GM23338 (cell line): ENCODE results near the gene PANK4. TPM values are rescaled to one million over a fixed set of nuclear protein-coding genes. Genes with fewer than 3 reads are reported as not detected.
"Not testable (repeated sequence)": the region's sequence is repeated elsewhere in the genome, so short reads cannot be mapped to it uniquely, and the experiment has no call there.

Source experiments
- ATAC-seq: fragments of 200-7000 bp; cut with Tn5 transposase; 3 replicates; pipeline ENCODE4 v1.9.1; 2020
- DNase-seq: peaks from one replicate; pipeline ENCODE4 v3.0.0-alpha.2; 2015; ENCODE audit warnings: low spot score
- H2AFZ ChIP-seq: fragments of 200-600 bp; sonication (generic); 2 replicates; pipeline ENCODE4 v1.8.0; 2016; ENCODE audit warnings: antibody characterized with exemption, mild to moderate bottlenecking, moderate library complexity
- H3F3A ChIP-seq: fragments of 200-600 bp; sonication (generic); replicated peaks from 2 replicates; pipeline ENCODE4 v1.8.0; 2017; ENCODE audit warnings: antibody characterized with exemption, mixed run types, low read depth
- H3K27ac ChIP-seq: fragments of 200-600 bp; sonication (generic); 2 replicates; pipeline ENCODE4 v1.6.1; 2016; ENCODE audit warnings: low read depth
- H3K27me3 ChIP-seq: fragments of 200-600 bp; sonication (generic); 2 replicates; pipeline ENCODE4 v1.8.0; 2016; ENCODE audit warnings: mild to moderate bottlenecking, mixed run types, moderate library complexity; ENCODE audit not compliant: insufficient read depth
- H3K36me3 ChIP-seq: fragments of 200-600 bp; sonication (generic); 2 replicates; pipeline ENCODE4 v1.8.0; 2016; ENCODE audit warnings: mild to moderate bottlenecking; ENCODE audit not compliant: insufficient read depth
- H3K4me1 ChIP-seq: fragments of 200-600 bp; sonication (generic); 2 replicates; pipeline ENCODE4 v1.8.0; 2016; ENCODE audit warnings: mild to moderate bottlenecking, moderate library complexity; ENCODE audit not compliant: insufficient read depth
- H3K4me2 ChIP-seq: fragments of 200-600 bp; sonication (generic); 2 replicates; pipeline ENCODE4 v1.7.1; 2017; ENCODE audit warnings: mixed run types
- H3K4me3 ChIP-seq: fragments of 200-600 bp; sonication (generic); 2 replicates; pipeline ENCODE4 v1.6.1; 2016; ENCODE audit warnings: mixed run types
- H3K79me2 ChIP-seq: fragments of 200-600 bp; sonication (generic); replicated peaks from 2 replicates; pipeline ENCODE4 v1.8.0; 2017; ENCODE audit warnings: mild to moderate bottlenecking; ENCODE audit not compliant: insufficient read depth
- H3K9me2 ChIP-seq: fragments of 200-600 bp; sonication (generic); 2 replicates; pipeline ENCODE4 v1.8.0; 2017; ENCODE audit not compliant: insufficient read depth
- H4K20me1 ChIP-seq: fragments of 200-600 bp; sonication (generic); replicated peaks from 2 replicates; pipeline ENCODE4 v1.8.0; 2017; ENCODE audit warnings: mild to moderate bottlenecking; ENCODE audit not compliant: insufficient read depth
- H3K27ac Mint-ChIP-seq: 2 replicates; pipeline ENCODE4 v1.8.0; 2020; ENCODE audit warnings: inconsistent platforms, mild to moderate bottlenecking, moderate library complexity, mixed read lengths
- H3K27me3 Mint-ChIP-seq: 3 replicates; pipeline ENCODE4 v1.8.0; 2022; ENCODE audit warnings: low read depth, mild to moderate bottlenecking, moderate library complexity, mixed read lengths, inconsistent platforms; ENCODE audit not compliant: insufficient read depth, poor library complexity
- H3K36me3 Mint-ChIP-seq: 3 replicates; pipeline ENCODE4 v1.8.0; 2021; ENCODE audit warnings: low read depth, mild to moderate bottlenecking, inconsistent platforms, moderate library complexity, mixed read lengths
- H3K4me1 Mint-ChIP-seq: 3 replicates; pipeline ENCODE4 v1.8.0; 2020; ENCODE audit warnings: mild to moderate bottlenecking, inconsistent platforms, mixed read lengths
- H3K4me3 Mint-ChIP-seq: 3 replicates; pipeline ENCODE4 v1.8.0; 2021; ENCODE audit warnings: moderate library complexity, mild to moderate bottlenecking, inconsistent platforms, mixed read lengths
- H3K9me3 Mint-ChIP-seq: 3 replicates; pipeline ENCODE4 v1.8.0; 2020; ENCODE audit warnings: moderate library complexity, mild to moderate bottlenecking, inconsistent platforms, mixed read lengths
- EZH2 ChIP-seq: fragments of 200-600 bp; sonication (generic); IDR thresholded peaks from one replicate; pipeline ENCODE4 v1.8.0; 2017; ENCODE audit warnings: antibody characterized with exemption, mild to moderate bottlenecking, low read depth; ENCODE audit not compliant: unreplicated experiment
- NANOG ChIP-seq: IDR thresholded peaks from 2 replicates; pipeline ENCODE4 v1.6.1; 2016; ENCODE audit warnings: antibody characterized with exemption, borderline replicate concordance
- STAT1 ChIP-seq: IDR thresholded peaks from one replicate; pipeline ENCODE4 v1.6.1; 2016; ENCODE audit warnings: antibody characterized with exemption; ENCODE audit not compliant: unreplicated experiment
- ZNF331 ChIP-seq: fragments of 250-450 bp; sonication (Bioruptor Pico); IDR thresholded peaks from 2 replicates; pipeline ENCODE4 v1.5.0; 2020; ENCODE audit warnings: low read depth, mild to moderate bottlenecking, moderate library complexity
- polyA plus RNA-seq: library from polyadenylated mRNA; unstranded; fragments of >200 nt; fragmentation: Nextera tagmentation; extraction: Ambion mirVana; gene quantifications from 2 replicates; pipeline ENCODE4 v1.2.1, GENCODE V29; 2016
- total RNA-seq: library from RNA; depleted of rRNA; stranded (reverse); fragments of >200 nt; shearing (Covaris generic); gene quantifications from 2 replicates; pipeline ENCODE4 v1.2.3, GENCODE V29; 2014
- TF ChIP-seq, protein P1 (sequence below), 2 experiments: fragments of 200-600 bp in 1 of 2; sonication (generic) in 1 of 2; conservative IDR thresholded peaks; 2 replicates each; pipeline versions ENCODE4 v1.5.1 to v1.6.1; 2016 to 2017; ENCODE audit warnings: antibody characterized with exemption in 2 of 2, low read depth in 2 of 2, mild to moderate bottlenecking in 2 of 2, moderate library complexity in 1 of 2

Gene PANK4
- total and polyA plus RNA-seq, 2 experiments from 2014 or later, result 25.8 to 43.7 TPM

DNA sequence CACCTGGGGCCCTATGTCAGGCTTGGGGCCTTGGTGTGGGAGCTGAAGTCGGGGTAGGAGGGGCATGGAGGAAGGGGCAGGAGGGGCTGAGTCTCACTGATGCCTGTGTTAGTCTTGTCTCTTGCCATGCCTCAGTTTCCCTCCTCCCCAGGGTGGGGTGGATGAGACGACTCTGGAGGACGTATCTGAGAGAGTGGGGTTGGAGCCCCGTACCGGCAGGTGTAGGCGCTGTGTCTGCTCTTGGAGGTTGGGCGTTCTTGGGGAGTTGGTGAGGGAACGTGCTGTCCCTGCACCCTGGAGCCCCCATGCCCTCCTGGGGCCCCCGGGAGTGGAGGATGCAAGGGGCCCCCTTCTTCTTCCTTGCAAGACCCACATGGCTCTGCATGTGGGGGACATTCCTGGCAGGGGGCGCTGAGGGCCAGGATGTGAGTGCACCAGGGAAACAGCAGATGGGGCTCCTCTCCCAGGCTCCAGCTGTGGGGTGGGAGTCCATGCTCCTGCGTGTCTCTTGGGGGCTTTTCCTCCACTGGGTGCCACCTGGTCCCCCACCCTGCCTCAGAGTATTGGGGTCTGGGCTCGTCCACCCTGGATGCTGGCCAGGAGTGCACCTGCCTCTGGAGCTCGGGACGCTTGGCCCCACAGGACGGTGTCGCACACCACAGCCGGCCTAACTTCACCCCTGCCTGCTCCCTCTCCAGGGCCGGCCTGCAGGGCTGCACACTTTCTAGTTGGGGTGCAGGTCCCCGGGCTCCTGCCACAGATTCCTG lies 28.4 kb upstream of the PANK4 start:
- Histone ChIP-seq H3F3A (no peaks in the 10 kb centered on the region), H3K36me3 (no peaks in the 10 kb centered on the region), H4K20me1 (no peaks in the 10 kb centered on the region), H3K4me2 (no peak overlapping the region), H3K4me3 (no peak overlapping the region), H3K4me1 (no peaks in the 10 kb centered on the region), H3K27me3 (no peaks in the 10 kb centered on the region), H3K79me2 (no peaks in the 10 kb centered on the region), H2AFZ (no peak overlapping the region), H3K9me2 (no peaks in the 10 kb centered on the region), H3K27ac (no peak overlapping the region)
- no peaks in the 10 kb centered on the region for H3K9me3 Mint-ChIP-seq
- no peak overlapping the region for H3K4me3 Mint-ChIP-seq
- no peaks in the 10 kb centered on the region for H3K36me3 Mint-ChIP-seq
- H3K27ac Mint-ChIP-seq, result no peak overlapping the region
- H3K27me3 Mint-ChIP-seq, result peaks cover 2% of the 10 kb centered on the region
- DNase-seq (peak; percentile 46), ATAC-seq (peak; percentile 19; the same call in 2 of the 3 replicates)
- peaks cover 7% of the 10 kb centered on the region; the same call in 2 of the 3 replicates for H3K4me1 Mint-ChIP-seq
- no peak for TF ChIP-seq EZH2
- TF ChIP-seq, protein P1, sequence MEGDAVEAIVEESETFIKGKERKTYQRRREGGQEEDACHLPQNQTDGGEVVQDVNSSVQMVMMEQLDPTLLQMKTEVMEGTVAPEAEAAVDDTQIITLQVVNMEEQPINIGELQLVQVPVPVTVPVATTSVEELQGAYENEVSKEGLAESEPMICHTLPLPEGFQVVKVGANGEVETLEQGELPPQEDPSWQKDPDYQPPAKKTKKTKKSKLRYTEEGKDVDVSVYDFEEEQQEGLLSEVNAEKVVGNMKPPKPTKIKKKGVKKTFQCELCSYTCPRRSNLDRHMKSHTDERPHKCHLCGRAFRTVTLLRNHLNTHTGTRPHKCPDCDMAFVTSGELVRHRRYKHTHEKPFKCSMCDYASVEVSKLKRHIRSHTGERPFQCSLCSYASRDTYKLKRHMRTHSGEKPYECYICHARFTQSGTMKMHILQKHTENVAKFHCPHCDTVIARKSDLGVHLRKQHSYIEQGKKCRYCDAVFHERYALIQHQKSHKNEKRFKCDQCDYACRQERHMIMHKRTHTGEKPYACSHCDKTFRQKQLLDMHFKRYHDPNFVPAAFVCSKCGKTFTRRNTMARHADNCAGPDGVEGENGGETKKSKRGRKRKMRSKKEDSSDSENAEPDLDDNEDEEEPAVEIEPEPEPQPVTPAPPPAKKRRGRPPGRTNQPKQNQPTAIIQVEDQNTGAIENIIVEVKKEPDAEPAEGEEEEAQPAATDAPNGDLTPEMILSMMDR (conservative IDR thresholded peaks at IDR 0.05; ENCODE audit: low read depth in 2 of 2), result peak; percentile 29 to 70; a peak in 3 of 4 replicates

DNA sequence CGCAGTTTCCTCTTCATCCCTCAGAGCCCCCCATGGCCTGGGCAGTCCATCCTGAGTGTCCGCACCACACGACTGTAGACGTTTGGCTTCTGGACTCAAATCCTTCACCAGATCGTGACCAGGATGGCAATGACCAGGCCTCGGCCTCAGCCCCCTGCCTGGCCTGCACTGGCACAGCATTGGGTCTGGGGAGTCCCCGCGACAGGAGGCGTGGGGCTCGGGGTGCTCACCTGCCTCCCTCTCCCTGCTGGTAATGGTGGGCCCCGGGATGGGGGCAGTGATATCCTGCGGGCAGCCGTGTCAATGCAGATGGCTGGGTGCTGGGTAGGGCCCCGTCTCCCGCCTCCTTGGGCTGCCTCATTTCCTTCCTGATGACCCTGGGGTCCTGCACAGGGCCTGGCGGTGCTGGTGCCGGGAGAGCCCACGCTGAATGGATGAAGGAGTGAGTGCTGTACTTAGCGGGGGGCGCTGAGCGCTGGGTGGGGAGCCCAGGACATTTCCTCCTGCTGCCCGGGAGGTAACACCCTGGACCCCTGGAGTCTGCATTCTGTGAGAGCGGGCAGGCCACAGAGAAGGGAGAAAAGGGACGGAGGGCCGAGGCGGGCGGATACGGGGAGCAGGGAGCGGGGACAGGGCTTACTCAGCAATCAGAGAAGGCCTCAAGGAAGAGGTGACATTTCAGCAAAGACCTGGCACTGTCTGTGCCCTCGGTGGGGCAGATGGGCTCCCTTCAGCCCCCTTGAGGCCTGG lies 27.6 kb upstream of the PANK4 start:
- no peak overlapping the region for H3K27ac ChIP-seq
- DNase-seq, result no peak
- H3K27me3 Mint-ChIP-seq, result peaks cover 2% of the 10 kb centered on the region
- H3K36me3 Mint-ChIP-seq, result no peaks in the 10 kb centered on the region
- no peak overlapping the region for H3K27ac Mint-ChIP-seq
- H4K20me1 ChIP-seq, result no peaks in the 10 kb centered on the region
- no peak overlapping the region for H3K4me2 ChIP-seq
- H3K9me2 ChIP-seq, result no peaks in the 10 kb centered on the region
- no peaks in the 10 kb centered on the region for H3K4me1 ChIP-seq
- H3K9me3 Mint-ChIP-seq, result no peaks in the 10 kb centered on the region
- H3K4me3 ChIP-seq, result no peak overlapping the region
- H3K79me2 ChIP-seq, result no peaks in the 10 kb centered on the region
- no peaks in the 10 kb centered on the region for H3F3A ChIP-seq
- H3K4me1 Mint-ChIP-seq, result peaks cover 7% of the 10 kb centered on the region; the same call in 2 of the 3 replicates
- no peaks in the 10 kb centered on the region for H3K27me3 ChIP-seq
- no peak overlapping the region for H3K4me3 Mint-ChIP-seq
- TF ChIP-seq ZNF331 (CRISPR knock-in tag) (no peak), NANOG (no peak), STAT1 (no peak)
- no peak for ATAC-seq
- no peaks in the 10 kb centered on the region for H3K36me3 ChIP-seq
- no peak overlapping the region for H2AFZ ChIP-seq

DNA sequence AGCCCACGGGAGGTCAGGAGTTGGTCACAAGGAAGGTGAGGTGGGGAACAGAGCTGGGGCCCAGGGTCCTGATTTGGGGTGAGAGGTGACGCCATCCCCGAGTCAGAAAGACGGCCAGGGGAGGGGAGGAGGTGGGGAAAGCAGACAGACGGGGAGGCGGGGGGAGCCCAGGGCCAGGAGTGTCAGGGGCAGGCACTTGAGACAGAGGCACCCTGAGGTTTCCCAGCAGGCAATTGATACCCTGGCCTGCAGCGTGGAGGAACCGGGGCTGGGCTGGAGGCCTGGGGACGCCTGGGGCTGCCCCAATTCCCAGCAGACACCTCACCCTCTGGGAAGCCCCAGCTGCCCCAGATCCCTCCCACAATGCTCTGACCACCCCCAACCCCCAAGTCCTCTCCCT lies 26.7 kb upstream of the PANK4 start:
- not testable (repeated sequence) for H3K36me3 Mint-ChIP-seq, H2AFZ ChIP-seq, H3F3A ChIP-seq, H3K4me2 ChIP-seq, H3K27me3 Mint-ChIP-seq, H3K79me2 ChIP-seq, H3K4me1 ChIP-seq, H3K27me3 ChIP-seq, H3K27ac ChIP-seq, H3K4me3 Mint-ChIP-seq, H3K9me2 ChIP-seq, H3K4me1 Mint-ChIP-seq, H3K36me3 ChIP-seq, DNase-seq, H4K20me1 ChIP-seq, ATAC-seq, H3K9me3 Mint-ChIP-seq, H3K27ac Mint-ChIP-seq, H3K4me3 ChIP-seq
